Left renal cortex interstitium (tissue), 4 donors: Measurements from ENCODE around the gene RETREG3. TPM values are rescaled to one million over a fixed set of nuclear protein-coding genes. Genes with fewer than 3 reads are reported as not detected.

Source experiments
- DNase-seq, 4 donors: peaks; one replicate each; pipeline ENCODE4 v3.0.0-alpha.2; 2013; ENCODE audit warnings: low read depth in 4 of 4, low spot score in 2 of 4, missing footprints in 1 of 4
- polyA plus RNA-seq, 4 donors: library from polyadenylated mRNA; unstranded; fragments of 120-200 nt; gene quantifications; one replicate each; pipeline ENCODE4 v1.2.1, GENCODE V29; 2013; ENCODE audit not compliant: insufficient read length in 4 of 4

Gene RETREG3
- polyA plus RNA-seq, 4 donors, result 41.9 to 65.7 (median 51.1) TPM

DNA sequence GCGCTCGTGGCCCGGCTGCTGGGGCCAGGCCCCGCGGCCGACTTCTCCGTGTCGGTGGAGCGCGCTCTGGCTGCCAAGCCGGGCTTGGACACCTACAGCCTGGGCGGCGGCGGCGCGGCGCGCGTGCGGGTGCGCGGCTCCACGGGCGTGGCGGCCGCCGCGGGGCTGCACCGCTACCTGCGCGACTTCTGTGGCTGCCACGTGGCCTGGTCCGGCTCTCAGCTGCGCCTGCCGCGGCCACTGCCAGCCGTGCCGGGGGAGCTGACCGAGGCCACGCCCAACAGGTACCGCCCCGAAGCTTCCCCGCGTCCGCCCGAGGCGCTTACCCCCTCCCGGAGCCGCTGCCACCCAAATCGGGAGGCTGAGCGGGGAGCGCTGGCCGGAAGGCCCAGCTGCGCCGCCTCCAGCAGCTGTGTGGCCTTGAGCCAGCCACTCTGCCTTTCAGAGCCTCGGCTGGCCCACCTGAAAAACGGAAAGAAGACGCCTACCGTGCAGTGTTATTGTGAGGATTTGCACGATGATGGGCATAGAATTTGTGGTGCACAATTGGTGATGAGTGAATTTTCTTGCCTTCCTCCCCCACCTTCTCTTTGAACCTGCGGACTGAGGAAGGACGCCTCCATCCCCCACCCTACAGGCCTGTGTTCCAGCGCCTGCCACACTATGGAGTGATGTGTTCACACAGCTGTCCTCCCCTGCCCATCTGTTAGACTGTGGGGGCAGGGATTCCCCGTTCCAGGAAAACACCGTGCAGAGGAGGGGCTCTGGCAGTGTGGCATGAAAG is 72.6 kb downstream of the RETREG3 start:
- no peak for DNase-seq

- peak in 1 of 4 donors; percentile 81 for DNase-seq
Measured at GRCh38 chr17:42536048-42536371, 73.2 kb downstream of the RETREG3 start, which contains the start of gene NAGLU. Gene NAGLU, plus strand, starts transcription at chr17:42536241. Its CDS starts 32 bp downstream, at chr17:42536273.

- no peak for DNase-seq
Measured at GRCh38 chr17:42535155-42536047, 73.8 kb downstream of the RETREG3 start.

- DNase-seq, result no peak
Measured at GRCh38 chr17:42531455-42532354, 77.5 kb downstream of the RETREG3 start.

- DNase-seq, result no peak
Measured at GRCh38 chr17:42530952-42531454, 78.2 kb downstream of the RETREG3 start.

Other genes starting within 250 kb of the RETREG3 start
- 10 to 100 TPM; 58.2 to 71.3 (median 61.9) TPM for gene STAT3, start 220.9 kb downstream of the RETREG3 start, polyA plus RNA-seq
- 10 to 100 TPM; 58.0 to 85.6 (median 68.6) TPM for gene CAVIN1, start 186.1 kb downstream of the RETREG3 start, polyA plus RNA-seq
- gene ATP6V0A1, start 150.5 kb downstream of the RETREG3 start, polyA plus RNA-seq, result 10 to 100 TPM; 41.5 to 73.0 (median 57.7) TPM
- gene NAGLU, start 73.1 kb downstream of the RETREG3 start, polyA plus RNA-seq, result 10 to 100 TPM; 19.3 to 29.7 (median 25.6) TPM
- gene HSD17B1, start 56.5 kb downstream of the RETREG3 start, polyA plus RNA-seq, result 1 to 10 TPM; 3.2 to 6.2 (median 5.2) TPM
- 10 to 100 TPM; 57.7 to 67.1 (median 59.9) TPM for gene COASY, start 47.2 kb downstream of the RETREG3 start, polyA plus RNA-seq
- gene MLX, start 42.3 kb downstream of the RETREG3 start, polyA plus RNA-seq, result 10 to 100 TPM; 33.4 to 42.6 (median 35.8) TPM
- 10 to 100 TPM; 16.2 to 23.4 (median 18.3) TPM for gene PSMC3IP, start 31.6 kb downstream of the RETREG3 start, polyA plus RNA-seq
- 10 to 100 TPM; 54.4 to 63.9 (median 55.8) TPM for gene TUBG1, start 309 bp upstream of the RETREG3 start, polyA plus RNA-seq
- gene TUBG2, start 49.9 kb upstream of the RETREG3 start, polyA plus RNA-seq, result 10 to 100 TPM; 19.4 to 42.2 (median 30.5) TPM
- 10 to 100 TPM; 12.3 to 23.0 (median 19.9) TPM for gene PLEKHH3, start 67.6 kb upstream of the RETREG3 start, polyA plus RNA-seq
- 1 to 10 TPM in 3 of 4 donors, under 1 TPM in 1; 0.89 to 2.1 (median 1.5) TPM for gene CCR10, start 72.5 kb upstream of the RETREG3 start, polyA plus RNA-seq
- gene CNTNAP1, start 73.2 kb upstream of the RETREG3 start, polyA plus RNA-seq, result 10 to 100 TPM in 1 of 4 donors, 1 to 10 TPM in 3; 8.1 to 11.1 (median 8.6) TPM
- gene EZH1, start 135.7 kb upstream of the RETREG3 start, polyA plus RNA-seq, result 10 to 100 TPM; 32.5 to 65.2 (median 51.7) TPM
- gene RAMP2, start 151.9 kb upstream of the RETREG3 start, polyA plus RNA-seq, result 100 to 1,000 TPM in 1 of 4 donors, 10 to 100 TPM in 3; 73.4 to 118 (median 93.3) TPM
- 100 to 1,000 TPM in 1 of 4 donors, 10 to 100 TPM in 3; 77.0 to 101 (median 93.4) TPM for gene VPS25, start 164.1 kb upstream of the RETREG3 start, polyA plus RNA-seq
- gene WNK4, start 171.2 kb upstream of the RETREG3 start, polyA plus RNA-seq, result 10 to 100 TPM; 11.2 to 17.9 (median 12.7) TPM
- 100 to 1,000 TPM; 142 to 179 (median 160) TPM for gene COA3, start 189.3 kb upstream of the RETREG3 start, polyA plus RNA-seq
- gene CNTD1, start 189.5 kb upstream of the RETREG3 start, polyA plus RNA-seq, result 1 to 10 TPM in 3 of 4 donors, under 1 TPM in 1; 0.86 to 3.8 (median 2.1) TPM
- 10 to 100 TPM; 68.8 to 86.1 (median 77.4) TPM for gene BECN1, start 214.9 kb upstream of the RETREG3 start, polyA plus RNA-seq
- gene PSME3, start 224.0 kb upstream of the RETREG3 start, polyA plus RNA-seq, result 100 to 1,000 TPM in 2 of 4 donors, 10 to 100 TPM in 2; 92.6 to 111 (median 99.4) TPM
- gene AOC2, start 235.2 kb upstream of the RETREG3 start, polyA plus RNA-seq, result 1 to 10 TPM in 2 of 4 donors, under 1 TPM in 2; 0.62 to 1.8 (median 1.4) TPM
- 1 to 10 TPM; 5.0 to 6.9 (median 5.5) TPM for gene AOC3, start 241.8 kb upstream of the RETREG3 start, polyA plus RNA-seq